Left lobe of liver (tissue), 2 donors: ENCODE measurements around the gene OR10D3. TPM values are rescaled to one million over a fixed set of nuclear protein-coding genes. Genes with fewer than 3 reads are reported as not detected.
"Not testable (repeated sequence)": the region's sequence is repeated elsewhere in the genome, so short reads cannot be mapped to it uniquely, and the experiment has no call there.

Source experiments
- ATAC-seq: fragments of 200-7000 bp; cut with Tn5 transposase; one replicate; pipeline ENCODE4 v1.9.1; 2020; ENCODE audit warnings: mild to moderate bottlenecking, moderate library complexity
- DNase-seq: peaks from one replicate; pipeline ENCODE4 v3.0.0-alpha.2; 2020; ENCODE audit warnings: low spot score
- total RNA-seq: library from RNA; stranded (reverse); gene quantifications from one replicate; pipeline ENCODE4 v1.2.1, GENCODE V29; 2021
- donor health status: DM: no; HTN: no; CAD: no; lungs with moderate emphysema.
- donor health status: DM: no; HTN: yes; CAD: no.

The OR10D3 gene
- total RNA-seq, 1 donor from 2014 or later: not detected

GRCh38 chr11:124194293-124195188, 11.4 kb downstream of the OR10D3 start:
- no peak for ATAC-seq
- no peak for DNase-seq

- ATAC-seq: peak; percentile 81
- DNase-seq: no peak
Measured at GRCh38 chr11:124195189-124195734, 12.1 kb downstream of the OR10D3 start.

- ATAC-seq (no peak), DNase-seq (no peak)
Measured at GRCh38 chr11:124197999-124198398, 14.9 kb downstream of the OR10D3 start.

DNA sequence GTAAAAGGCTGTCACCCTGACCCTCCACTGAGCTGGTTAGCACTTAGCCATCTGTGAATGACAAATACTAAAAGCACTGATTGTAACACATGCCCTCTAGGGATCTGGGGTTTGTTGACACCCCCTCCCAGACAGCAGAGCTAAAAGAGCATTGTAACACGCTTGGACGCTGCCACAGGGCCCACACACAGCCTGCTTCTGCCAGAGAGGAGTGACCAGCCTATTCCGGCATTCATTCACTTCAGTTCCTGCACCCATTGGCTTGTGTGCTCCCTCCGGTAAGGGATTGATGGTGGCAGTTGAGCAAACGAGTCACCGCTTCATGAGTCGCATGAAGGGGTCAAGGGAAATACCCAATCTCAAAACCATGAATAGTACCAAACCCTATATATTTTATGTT, 15.8 kb downstream of the OR10D3 start:
- ATAC-seq (no peak), DNase-seq (no peak)

DNA sequence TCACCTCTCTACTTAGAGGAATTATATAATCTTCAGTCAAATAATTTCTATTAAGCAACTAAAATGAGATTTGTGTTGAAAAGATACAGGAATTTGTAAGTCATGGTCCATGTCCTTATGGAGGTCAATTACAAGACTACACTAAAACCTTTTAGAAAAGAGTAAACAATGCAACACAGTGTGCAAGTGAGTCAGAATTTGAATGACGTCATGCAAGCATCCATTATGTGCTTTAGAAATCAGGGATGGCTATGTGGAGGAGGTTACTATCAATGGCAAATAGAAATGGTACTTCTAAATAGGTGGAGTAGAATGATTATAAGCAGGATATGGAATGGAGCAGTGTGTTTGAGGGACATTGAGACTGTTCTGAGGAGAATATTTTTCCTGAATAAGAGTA, 16.6 kb downstream of the OR10D3 start:
- DNase-seq (no peak), ATAC-seq (no peak)

DNA sequence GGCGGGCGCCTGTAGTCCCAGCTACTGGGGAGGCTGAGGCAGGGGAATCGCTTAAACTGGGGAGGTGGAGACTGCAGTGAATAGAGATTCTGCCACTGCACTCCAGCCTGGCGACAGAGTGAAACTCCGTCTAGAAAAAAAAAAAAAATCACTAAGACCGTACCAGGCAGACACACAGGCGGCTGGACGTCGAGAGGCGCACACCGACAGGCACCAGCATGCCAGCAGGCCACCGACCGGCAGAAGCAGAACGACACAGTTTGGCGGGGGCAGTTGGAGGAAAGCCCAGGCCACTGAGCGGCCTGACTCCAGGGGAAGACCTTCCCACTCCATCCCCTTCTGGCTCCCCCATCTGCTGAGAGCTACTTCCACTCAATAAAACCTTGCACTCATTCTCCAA, 17.5 kb downstream of the OR10D3 start:
- DNase-seq (no peak), ATAC-seq (no peak)

DNA sequence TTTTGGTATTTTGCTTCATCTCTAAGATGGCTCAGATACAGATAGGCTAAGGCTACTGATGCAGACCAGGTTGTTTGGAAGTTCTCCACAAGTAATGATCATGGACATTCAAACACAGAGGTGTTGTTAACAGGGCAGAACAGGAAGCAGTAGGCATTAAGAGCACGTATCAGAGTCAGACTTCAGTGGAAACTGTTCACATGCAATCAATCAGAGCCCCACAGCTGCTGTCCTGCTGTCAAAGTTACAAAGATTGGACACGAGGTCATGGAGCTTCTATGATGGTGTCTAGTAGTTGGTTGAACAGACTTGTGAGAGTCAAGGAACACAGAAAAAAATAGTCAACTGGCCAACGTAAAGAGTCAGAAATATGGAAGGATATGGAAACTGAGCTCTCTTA, 19.8 kb downstream of the OR10D3 start:
- no peak for ATAC-seq
- DNase-seq: no peak

GRCh38 chr11:124204008-124204407, 20.9 kb downstream of the OR10D3 start:
- DNase-seq: no peak
- ATAC-seq: no peak

GRCh38 chr11:124207102-124207792, 24.1 kb downstream of the OR10D3 start:
- no peak for ATAC-seq

DNA sequence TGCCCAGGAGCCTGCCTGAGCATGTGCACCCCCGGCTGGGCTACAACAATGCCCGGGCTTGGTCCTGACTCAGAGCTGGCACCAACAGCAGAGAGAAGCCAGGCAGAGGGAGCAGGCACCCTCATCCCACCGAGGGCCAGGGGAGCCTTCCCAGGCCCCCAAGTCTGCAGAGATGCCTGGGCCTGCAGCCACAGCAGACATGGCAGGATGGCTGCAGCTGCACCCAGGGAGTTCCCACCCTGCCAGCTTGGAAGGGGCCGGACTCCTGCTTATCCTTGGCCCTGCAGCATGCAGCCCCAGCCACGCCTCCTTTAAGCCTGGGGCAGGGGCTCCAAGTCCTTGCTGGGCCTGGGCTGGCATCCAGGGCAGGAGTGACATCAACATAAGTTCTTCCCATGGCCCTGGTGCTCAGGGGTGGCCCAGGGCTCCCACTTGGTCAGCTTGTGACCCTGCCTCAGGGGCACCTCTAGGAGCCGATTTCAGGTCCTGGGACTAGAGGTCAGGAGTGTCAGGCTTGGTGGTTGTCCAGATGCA, 26.7 kb downstream of the OR10D3 start:
- ATAC-seq (no peak), DNase-seq (no peak)

More at GRCh38 chr11:124207102-124207792, 24.1 kb downstream of the OR10D3 start:
- no peak for DNase-seq

DNA sequence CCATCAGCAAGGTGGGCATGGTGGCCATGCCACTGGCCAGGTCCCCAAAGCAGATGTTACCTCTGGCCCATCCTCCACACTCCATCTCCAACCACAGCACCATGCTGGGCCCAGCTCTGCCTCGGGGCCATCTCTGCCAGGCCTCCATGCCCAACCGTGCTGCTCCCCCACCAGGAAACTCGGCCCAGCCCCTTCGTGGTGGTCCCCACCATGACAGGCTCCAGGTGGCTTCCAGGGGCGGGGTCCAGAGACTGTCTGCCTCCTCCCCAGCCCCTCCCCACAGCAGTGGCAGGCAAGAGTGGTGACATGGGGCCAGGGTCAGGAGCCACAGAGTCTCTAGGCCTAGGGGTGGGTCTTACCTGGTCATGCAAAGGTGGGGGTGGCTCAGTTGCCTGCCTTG, 27.3 kb downstream of the OR10D3 start:
- no peak for ATAC-seq
- no peak for DNase-seq

GRCh38 chr11:124211321-124211720, 28.2 kb downstream of the OR10D3 start:
- no peak for ATAC-seq
- DNase-seq: no peak

GRCh38 chr11:124214027-124214426, 30.9 kb downstream of the OR10D3 start:
- ATAC-seq (no peak), DNase-seq (no peak)

DNA sequence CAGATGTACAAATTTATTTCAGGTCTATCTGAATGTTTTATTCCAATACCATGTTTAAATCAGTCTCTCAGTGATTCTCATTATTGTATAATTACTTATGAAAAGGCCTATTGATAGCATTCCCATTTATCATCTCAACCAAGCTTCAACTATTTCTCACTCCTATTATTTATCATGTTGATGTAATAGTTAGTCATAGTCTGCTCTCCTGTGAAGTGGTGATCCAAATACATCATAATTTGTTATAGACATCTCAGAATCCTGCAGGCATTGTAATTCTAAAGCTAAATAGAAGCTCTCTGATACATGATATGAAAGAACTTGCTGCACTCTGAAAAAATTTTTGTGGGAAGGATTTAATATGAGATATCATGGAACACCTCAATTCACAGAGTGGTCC, 36.0 kb downstream of the OR10D3 start:
- ATAC-seq (no peak), DNase-seq (no peak)

GRCh38 chr11:124222407-124222806, 39.3 kb downstream of the OR10D3 start:
- no peak for ATAC-seq
- no peak for DNase-seq

DNA sequence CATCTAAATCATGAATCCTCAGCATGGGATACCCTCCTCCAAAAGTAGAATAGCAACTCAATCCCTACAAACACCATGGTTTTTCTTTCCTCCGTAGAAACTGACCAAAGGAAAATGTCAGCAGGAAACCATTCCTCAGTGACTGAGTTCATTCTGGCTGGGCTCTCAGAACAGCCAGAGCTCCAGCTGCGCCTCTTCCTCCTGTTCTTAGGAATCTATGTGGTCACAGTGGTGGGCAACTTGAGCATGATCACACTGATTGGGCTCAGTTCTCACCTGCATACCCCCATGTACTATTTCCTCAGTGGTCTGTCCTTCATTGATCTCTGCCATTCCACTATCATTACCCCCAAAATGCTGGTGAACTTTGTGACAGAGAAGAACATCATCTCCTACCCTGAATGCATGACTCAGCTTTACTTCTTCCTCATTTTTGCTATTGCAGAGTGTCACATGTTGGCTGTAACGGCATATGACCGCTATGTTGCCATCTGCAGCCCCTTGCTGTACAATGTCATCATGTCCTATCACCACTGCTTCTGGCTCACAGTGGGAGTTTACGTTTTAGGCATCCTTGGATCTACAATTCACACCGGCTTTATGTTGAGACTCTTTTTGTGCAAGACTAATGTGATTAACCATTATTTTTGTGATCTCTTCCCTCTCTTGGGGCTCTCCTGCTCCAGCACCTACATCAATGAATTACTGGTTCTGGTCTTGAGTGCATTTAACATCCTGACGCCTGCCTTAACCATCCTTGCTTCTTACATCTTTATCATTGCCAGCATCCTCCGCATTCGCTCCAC, 41.7 kb downstream of the OR10D3 start:
- ATAC-seq, DNase-seq: not testable (repeated sequence)

GRCh38 chr11:124225471-124225870, 42.3 kb downstream of the OR10D3 start:
- ATAC-seq (no peak), DNase-seq (no peak)

DNA sequence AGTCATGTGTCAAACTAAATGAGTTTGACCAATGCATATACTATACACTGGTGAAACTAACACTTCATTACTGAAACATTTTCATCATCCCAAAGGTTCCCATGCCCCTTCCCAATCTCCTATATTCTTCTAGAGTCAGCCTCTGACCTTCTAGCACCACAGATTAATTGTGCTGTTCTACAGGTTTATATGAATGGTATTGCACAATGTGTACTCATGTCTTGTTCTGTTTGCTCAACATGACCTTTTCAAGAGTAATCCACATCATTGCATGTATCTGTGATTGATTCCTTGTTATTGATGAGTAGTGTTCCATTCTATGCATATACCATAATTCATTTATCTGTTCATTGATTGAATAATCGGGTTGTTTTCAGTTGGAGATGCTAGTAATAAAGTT, 50.2 kb downstream of the OR10D3 start:
- DNase-seq (no peak), ATAC-seq (no peak)
